ENCODE measurements around the gene ACSM5.
"Not testable (repeated sequence)": the region's sequence is repeated elsewhere in the genome, so short reads cannot be mapped to it uniquely, and the experiment has no call there.

The ACSM5 gene

GRCh38 chr16:20424129-20424866 lies 15.0 kb downstream of the ACSM5 start:
- Histone ChIP-seq H3K9me2 (replicated peaks; ENCODE audit: control insufficient read depth, low read length) (no peaks in the 10 kb centered on the region), H3K27ac (ENCODE audit: low read depth, low read length) (no peak overlapping the region), H3K9me3 (ENCODE audit: control insufficient read depth, insufficient read depth, low read length) (no peaks in the 10 kb centered on the region), H3K27me3 (ENCODE audit: control insufficient read depth, low read length) (no peaks in the 10 kb centered on the region), H3K79me2 (ENCODE audit: control insufficient read depth, low read length) (no peaks in the 10 kb centered on the region), H3K4me3 (ENCODE audit: low read length) (no peak overlapping the region), H3K4me1 (ENCODE audit: control insufficient read depth, low read length) (no peaks in the 10 kb centered on the region), H3K36me3 (ENCODE audit: control insufficient read depth, low read length) (no peaks in the 10 kb centered on the region), H3K4me2 (ENCODE audit: low read length) (no peak overlapping the region), H4K20me1 (ENCODE audit: control insufficient read depth, insufficient read depth, low read depth, low read length) (no peaks in the 10 kb centered on the region), H3F3A (ENCODE audit: control insufficient read depth, insufficient read depth) (no peaks in the 10 kb centered on the region)
- no peak for TF ChIP-seq EZH2phosphoT487 (IDR thresholded peaks at IDR 0.05; ENCODE audit: borderline replicate concordance, low read length)
- no peak for TF ChIP-seq CTCF (IDR thresholded peaks at IDR 0.05; ENCODE audit: low read depth, low read length, poor library complexity, severe bottlenecking)

- H3K36me3 ChIP-seq (ENCODE audit: control insufficient read depth, low read length); H3K27me3 ChIP-seq (ENCODE audit: control insufficient read depth, low read length); H3K4me3 ChIP-seq (ENCODE audit: low read length); H3K79me2 ChIP-seq (ENCODE audit: control insufficient read depth, low read length); H3K9me3 ChIP-seq (ENCODE audit: control insufficient read depth, insufficient read depth, low read length); H3K4me2 ChIP-seq (ENCODE audit: low read length); H3K4me1 ChIP-seq (ENCODE audit: control insufficient read depth, low read length); H3K27ac ChIP-seq (ENCODE audit: low read depth, low read length); H3F3A ChIP-seq (ENCODE audit: control insufficient read depth, insufficient read depth); H4K20me1 ChIP-seq (ENCODE audit: control insufficient read depth, insufficient read depth, low read depth, low read length); H3K9me2 ChIP-seq (replicated peaks; ENCODE audit: control insufficient read depth, low read length): not testable (repeated sequence)
Observed at GRCh38 chr16:20427401-20427797, 18.1 kb downstream of the ACSM5 start.

GRCh38 chr16:20429499-20429898 lies 20.2 kb downstream of the ACSM5 start:
- not testable (repeated sequence) for H3K9me3 ChIP-seq (ENCODE audit: control insufficient read depth, insufficient read depth, low read length); H3F3A ChIP-seq (ENCODE audit: control insufficient read depth, insufficient read depth); H3K9me2 ChIP-seq (replicated peaks; ENCODE audit: control insufficient read depth, low read length)

GRCh38 chr16:20430480-20430879 lies 21.1 kb downstream of the ACSM5 start:
- H3K4me1 ChIP-seq (ENCODE audit: control insufficient read depth, low read length); H3K27me3 ChIP-seq (ENCODE audit: control insufficient read depth, low read length); H3K4me3 ChIP-seq (ENCODE audit: low read length); H3K27ac ChIP-seq (ENCODE audit: low read depth, low read length); H3F3A ChIP-seq (ENCODE audit: control insufficient read depth, insufficient read depth); H3K36me3 ChIP-seq (ENCODE audit: control insufficient read depth, low read length); H3K9me3 ChIP-seq (ENCODE audit: control insufficient read depth, insufficient read depth, low read length); H3K4me2 ChIP-seq (ENCODE audit: low read length); H3K9me2 ChIP-seq (replicated peaks; ENCODE audit: control insufficient read depth, low read length); H4K20me1 ChIP-seq (ENCODE audit: control insufficient read depth, insufficient read depth, low read depth, low read length); H3K79me2 ChIP-seq (ENCODE audit: control insufficient read depth, low read length): not testable (repeated sequence)

More at GRCh38 chr16:20429499-20429898, 20.2 kb downstream of the ACSM5 start:
- H3K4me1 ChIP-seq (ENCODE audit: control insufficient read depth, low read length); H3K27me3 ChIP-seq (ENCODE audit: control insufficient read depth, low read length); H3K27ac ChIP-seq (ENCODE audit: low read depth, low read length); H3K4me2 ChIP-seq (ENCODE audit: low read length); H3K36me3 ChIP-seq (ENCODE audit: control insufficient read depth, low read length); H3K4me3 ChIP-seq (ENCODE audit: low read length); H3K79me2 ChIP-seq (ENCODE audit: control insufficient read depth, low read length); H4K20me1 ChIP-seq (ENCODE audit: control insufficient read depth, insufficient read depth, low read depth, low read length): not testable (repeated sequence)

GRCh38 chr16:20430948-20431347 lies 21.6 kb downstream of the ACSM5 start:
- Histone ChIP-seq H3K4me2 (ENCODE audit: low read length) (no peak overlapping the region), H3K27ac (ENCODE audit: low read depth, low read length) (no peak overlapping the region), H3K4me3 (ENCODE audit: low read length) (no peak overlapping the region), H3K79me2 (ENCODE audit: control insufficient read depth, low read length) (no peaks in the 10 kb centered on the region), H4K20me1 (ENCODE audit: control insufficient read depth, insufficient read depth, low read depth, low read length) (no peaks in the 10 kb centered on the region), H3K9me3 (ENCODE audit: control insufficient read depth, insufficient read depth, low read length) (no peaks in the 10 kb centered on the region), H3K27me3 (ENCODE audit: control insufficient read depth, low read length) (no peaks in the 10 kb centered on the region), H3F3A (ENCODE audit: control insufficient read depth, insufficient read depth) (no peaks in the 10 kb centered on the region), H3K36me3 (ENCODE audit: control insufficient read depth, low read length) (no peaks in the 10 kb centered on the region), H3K9me2 (replicated peaks; ENCODE audit: control insufficient read depth, low read length) (no peaks in the 10 kb centered on the region), H3K4me1 (ENCODE audit: control insufficient read depth, low read length) (no peaks in the 10 kb centered on the region)
- TF ChIP-seq CTCF (IDR thresholded peaks at IDR 0.05; ENCODE audit: low read depth, low read length, poor library complexity, severe bottlenecking): no peak
- TF ChIP-seq EZH2phosphoT487 (IDR thresholded peaks at IDR 0.05; ENCODE audit: borderline replicate concordance, low read length): no peak

- not testable (repeated sequence) for H3K4me3 ChIP-seq (ENCODE audit: low read length); H3K36me3 ChIP-seq (ENCODE audit: control insufficient read depth, low read length); H4K20me1 ChIP-seq (ENCODE audit: control insufficient read depth, insufficient read depth, low read depth, low read length); H3K9me2 ChIP-seq (replicated peaks; ENCODE audit: control insufficient read depth, low read length); H3K4me1 ChIP-seq (ENCODE audit: control insufficient read depth, low read length); H3F3A ChIP-seq (ENCODE audit: control insufficient read depth, insufficient read depth); H3K27ac ChIP-seq (ENCODE audit: low read depth, low read length); H3K4me2 ChIP-seq (ENCODE audit: low read length); H3K79me2 ChIP-seq (ENCODE audit: control insufficient read depth, low read length); H3K27me3 ChIP-seq (ENCODE audit: control insufficient read depth, low read length); H3K9me3 ChIP-seq (ENCODE audit: control insufficient read depth, insufficient read depth, low read length)
Observed at GRCh38 chr16:20438950-20439349, 29.6 kb downstream of the ACSM5 start.
